CD1c-positive myeloid dendritic cell (primary cell): ENCODE data around the gene ZNF627.
"Not testable (repeated sequence)": the region's sequence is repeated elsewhere in the genome, so short reads cannot be mapped to it uniquely, and the experiment has no call there.

Experiments
- DNase-seq: peaks from one replicate; pipeline ENCODE4 v3.0.0-alpha.2; 2016; ENCODE audit errors: extremely low spot score

Gene ZNF627

GRCh38 chr19:11624069-11624463, 26.8 kb downstream of the ZNF627 start:
- no peak for DNase-seq

- peak; percentile 74 for DNase-seq
Measured at GRCh38 chr19:11626252-11626651, 29.0 kb downstream of the ZNF627 start.

GRCh38 chr19:11633223-11633622, 35.9 kb downstream of the ZNF627 start:
- no peak for DNase-seq

- DNase-seq: not testable (repeated sequence)
Measured at GRCh38 chr19:11634018-11634662, 36.9 kb downstream of the ZNF627 start.

- DNase-seq: no peak
Measured at GRCh38 chr19:11639245-11639601, 41.9 kb downstream of the ZNF627 start.

GRCh38 chr19:11639602-11640471, 42.6 kb downstream of the ZNF627 start:
- DNase-seq: peak; percentile 95

GRCh38 chr19:11641244-11641643, 44.0 kb downstream of the ZNF627 start:
- no peak for DNase-seq

GRCh38 chr19:11642902-11643301, 45.6 kb downstream of the ZNF627 start:
- no peak for DNase-seq

- DNase-seq: no peak
Measured at GRCh38 chr19:11649941-11650340, 52.7 kb downstream of the ZNF627 start.

GRCh38 chr19:11651062-11651461, 53.8 kb downstream of the ZNF627 start:
- DNase-seq: no peak

- DNase-seq: no peak
Measured at GRCh38 chr19:11652056-11652455, 54.8 kb downstream of the ZNF627 start.

- DNase-seq: no peak
Measured at GRCh38 chr19:11652492-11652891, 55.2 kb downstream of the ZNF627 start.

- no peak for DNase-seq
Measured at GRCh38 chr19:11656535-11656934, 59.3 kb downstream of the ZNF627 start.

- no peak for DNase-seq
Measured at GRCh38 chr19:11657307-11657706, 60.0 kb downstream of the ZNF627 start.

- no peak for DNase-seq
Measured at GRCh38 chr19:11658970-11659369, 61.7 kb downstream of the ZNF627 start.

GRCh38 chr19:11659612-11660011, 62.3 kb downstream of the ZNF627 start:
- no peak for DNase-seq

GRCh38 chr19:11662278-11662677, 65.0 kb downstream of the ZNF627 start:
- DNase-seq: no peak

- DNase-seq: no peak
Measured at GRCh38 chr19:11663181-11663591, 65.9 kb downstream of the ZNF627 start.
